H9 (cell line): ENCODE measurements around the gene C2orf92. TPM values are rescaled to one million over a fixed set of nuclear protein-coding genes. Genes with fewer than 3 reads are reported as not detected.

ENCODE experiments used
- DNase-seq: peaks from one replicate; pipeline ENCODE4 v3.0.0-alpha.2; 2017
- H2AFZ ChIP-seq: one replicate; pipeline ENCODE4 v1.6.1; 2013; ENCODE audit warnings: mild to moderate bottlenecking, low read length, control low read depth, moderate library complexity
- H2AK5ac ChIP-seq: 2 replicates; pipeline ENCODE4 v1.6.1; 2013; ENCODE audit warnings: low read length, control low read depth, mixed read lengths; ENCODE audit not compliant: insufficient read length
- H2BK120ac ChIP-seq: one replicate; pipeline ENCODE4 v1.6.1; 2013; ENCODE audit warnings: low read depth, mild to moderate bottlenecking, low read length, control low read depth, inconsistent platforms; ENCODE audit not compliant: poor library complexity, severe bottlenecking
- H2BK12ac ChIP-seq: 2 replicates; pipeline ENCODE4 v1.6.1; 2013; ENCODE audit warnings: low read length, control low read depth, mixed read lengths, low read depth; ENCODE audit not compliant: insufficient read length
- H2BK15ac ChIP-seq: 2 replicates; pipeline ENCODE4 v1.6.1; 2013; ENCODE audit warnings: low read depth, low read length, control low read depth
- H2BK20ac ChIP-seq: one replicate; pipeline ENCODE4 v1.6.1; 2013; ENCODE audit warnings: low read depth, mild to moderate bottlenecking, low read length, control low read depth, inconsistent platforms; ENCODE audit not compliant: poor library complexity, severe bottlenecking
- H2BK5ac ChIP-seq: 2 replicates; pipeline ENCODE4 v1.6.1; 2013; ENCODE audit warnings: low read length, control low read depth, mixed read lengths; ENCODE audit not compliant: insufficient read length
- H3K14ac ChIP-seq: 2 replicates; pipeline ENCODE4 v1.6.1; 2013; ENCODE audit warnings: low read length, control low read depth; ENCODE audit not compliant: insufficient read depth
- H3K18ac ChIP-seq: 2 replicates; pipeline ENCODE4 v1.6.1; 2013; ENCODE audit warnings: low read depth, mild to moderate bottlenecking, mixed read lengths, low read length, control low read depth; ENCODE audit not compliant: insufficient read length
- H3K23ac ChIP-seq: 2 replicates; pipeline ENCODE4 v1.6.1; 2013; ENCODE audit warnings: low read length, control low read depth, mixed read lengths, low read depth; ENCODE audit not compliant: insufficient read length
- H3K23me2 ChIP-seq: 2 replicates; pipeline ENCODE4 v1.6.1; 2013; ENCODE audit warnings: low read depth, mild to moderate bottlenecking, mixed read lengths, low read length, control low read depth; ENCODE audit not compliant: insufficient read length, poor library complexity, severe bottlenecking
- H3K27ac ChIP-seq: 2 replicates; pipeline ENCODE4 v1.5.1; 2013; ENCODE audit warnings: low read length, control low read depth, mixed read lengths, low read depth; ENCODE audit not compliant: insufficient read length
- H3K27me3 ChIP-seq: 2 replicates; pipeline ENCODE4 v1.6.1; 2013; ENCODE audit warnings: low read length, control low read depth, inconsistent platforms; ENCODE audit not compliant: insufficient read depth
- H3K4ac ChIP-seq: 2 replicates; pipeline ENCODE4 v1.6.1; 2013; ENCODE audit warnings: low read depth, mild to moderate bottlenecking, control low read depth, inconsistent platforms, low read length, moderate library complexity
- H3K4me1 ChIP-seq: 2 replicates; pipeline ENCODE4 v1.6.1; 2013; ENCODE audit warnings: low read length, control low read depth, inconsistent platforms; ENCODE audit not compliant: insufficient read depth
- H3K4me2 ChIP-seq: 2 replicates; pipeline ENCODE4 v1.6.1; 2013; ENCODE audit warnings: low read length, control low read depth, mixed read lengths; ENCODE audit not compliant: insufficient read length, insufficient read depth
- H3K56ac ChIP-seq: 2 replicates; pipeline ENCODE4 v1.6.1; 2013; ENCODE audit warnings: low read depth, mild to moderate bottlenecking, mixed read lengths, low read length, control low read depth; ENCODE audit not compliant: insufficient read length
- H3K79me1 ChIP-seq: 2 replicates; pipeline ENCODE4 v1.6.1; 2013; ENCODE audit warnings: low read depth, mild to moderate bottlenecking, moderate library complexity, low read length, control low read depth, inconsistent platforms; ENCODE audit not compliant: insufficient read depth, poor library complexity, severe bottlenecking
- H3K79me2 ChIP-seq: 2 replicates; pipeline ENCODE4 v1.6.1; 2013; ENCODE audit warnings: low read length, control low read depth, inconsistent platforms; ENCODE audit not compliant: insufficient read depth
- H3K9ac ChIP-seq: 2 replicates; pipeline ENCODE4 v1.6.1; 2013; ENCODE audit warnings: low read length, control low read depth, mixed read lengths; ENCODE audit not compliant: insufficient read length; ENCODE audit errors: extremely low read depth
- H3K9me3 ChIP-seq: one replicate; pipeline ENCODE4 v1.6.1; 2013; ENCODE audit warnings: low read depth, low read length, inconsistent platforms; ENCODE audit not compliant: control insufficient read depth
- H3T11ph ChIP-seq: one replicate; pipeline ENCODE4 v1.6.1; 2013; ENCODE audit warnings: mild to moderate bottlenecking, low read length, control low read depth, inconsistent platforms
- H4K20me1 ChIP-seq: one replicate; pipeline ENCODE4 v1.6.1; 2013; ENCODE audit not compliant: control insufficient read depth, insufficient read length, insufficient read depth
- H4K5ac ChIP-seq: 2 replicates; pipeline ENCODE4 v1.6.1; 2013; ENCODE audit warnings: low read depth, mild to moderate bottlenecking, mixed read lengths, low read length, control low read depth; ENCODE audit not compliant: insufficient read length
- H4K8ac ChIP-seq: replicated peaks from 2 replicates; pipeline ENCODE4 v1.6.1; 2013; ENCODE audit warnings: low read length, control low read depth, mixed read lengths, low read depth; ENCODE audit not compliant: insufficient read length
- H4K91ac ChIP-seq: 2 replicates; pipeline ENCODE4 v1.6.1; 2013; ENCODE audit warnings: low read depth, mild to moderate bottlenecking, moderate library complexity, mixed read lengths, low read length, control low read depth; ENCODE audit not compliant: insufficient read length
- H3K27ac Mint-ChIP-seq, 3 experiments: 2 replicates in 2 of 3; 3 replicates in 1 of 3; pipeline ENCODE4 v1.8.0; 2020 to 2021; ENCODE audit warnings: mixed read lengths in 3 of 3, mild to moderate bottlenecking in 1 of 3, moderate library complexity in 1 of 3
- H3K27me3 Mint-ChIP-seq: 2 replicates; pipeline ENCODE4 v1.8.0; 2021; ENCODE audit warnings: low read depth, mild to moderate bottlenecking, moderate library complexity, mixed read lengths
- H3K36me3 Mint-ChIP-seq, 3 experiments: 2 replicates in 2 of 3; 3 replicates in 1 of 3; pipeline ENCODE4 v1.8.0; 2020 to 2021; ENCODE audit warnings: low read depth in 3 of 3, mixed read lengths in 3 of 3; ENCODE audit not compliant: insufficient read depth in 1 of 3
- H3K4me1 Mint-ChIP-seq, 2 experiments: 2 replicates each; pipeline ENCODE4 v1.8.0; 2020; ENCODE audit warnings: mixed read lengths in 2 of 2
- H3K4me3 Mint-ChIP-seq, 2 experiments: 2 replicates in 1 of 2; 3 replicates in 1 of 2; pipeline ENCODE4 v1.8.0; 2020 to 2021; ENCODE audit warnings: mild to moderate bottlenecking in 2 of 2, mixed read lengths in 2 of 2, moderate library complexity in 1 of 2
- H3K9me3 Mint-ChIP-seq, 2 experiments: 2 replicates in 1 of 2; 3 replicates in 1 of 2; pipeline ENCODE4 v1.8.0; 2020; ENCODE audit warnings: mild to moderate bottlenecking in 2 of 2, mixed read lengths in 2 of 2, moderate library complexity in 1 of 2
- WGBS: extraction: QIAGEN DNeasy Blood & Tissue Kit; methylation state at CpG from one replicate; pipeline ENCODE4 v1.1.7; 2013; ENCODE audit warnings: missing lambda C conversion rate, low lambda C conversion rate, mixed read lengths; ENCODE audit not compliant: insufficient read length; ENCODE audit errors: extremely low coverage; 5-methylcytosine and 5-hydroxymethylcytosine counted together
- total RNA-seq: library from RNA; stranded (reverse); gene quantifications from 2 replicates; pipeline ENCODE4 v1.2.1, GENCODE V29; 2021
- TF ChIP-seq, protein P1 (sequence below): fragments of 200-600 bp; sonication (generic); conservative IDR thresholded peaks from 3 replicates; pipeline ENCODE4 v1.8.0; 2021; ENCODE audit warnings: antibody characterized with exemption, mild to moderate bottlenecking

C2orf92 gene
- total RNA-seq, 1 experiment from 2014 or later: 7.3 TPM

DNA sequence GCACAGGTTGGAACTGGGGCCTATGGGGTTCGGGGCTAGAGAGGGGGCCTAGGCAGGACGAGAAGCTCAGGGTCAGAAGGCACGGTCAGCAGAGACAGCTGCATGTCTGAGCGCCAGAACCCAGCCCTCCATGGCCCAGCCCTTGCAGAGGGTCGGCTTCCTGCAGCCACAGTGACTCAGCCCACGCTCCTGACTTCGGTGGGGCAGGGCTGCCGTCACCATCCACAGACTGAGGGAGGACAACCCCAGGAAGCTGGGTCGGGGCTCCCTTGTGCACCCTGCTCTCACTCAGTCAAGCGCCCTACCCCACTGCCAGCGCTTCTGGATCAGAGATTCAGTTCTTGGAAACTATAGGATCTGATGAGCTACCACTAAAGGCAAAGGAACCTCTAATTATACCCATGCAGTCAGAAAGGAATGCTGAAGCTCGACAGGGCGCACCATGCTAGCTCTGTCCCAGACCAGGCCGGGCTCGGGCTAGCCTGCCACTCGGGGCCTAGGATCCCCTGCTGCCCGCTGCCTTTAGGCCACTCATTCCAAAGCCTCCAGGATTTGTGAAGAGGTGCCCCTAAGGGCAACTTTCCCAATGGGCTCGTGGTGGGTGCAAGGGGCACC lies 8.6 kb upstream of the C2orf92 start:
- no peaks in the 10 kb centered on the region; the same call in 1 of the 2 replicates for H3K4me1 ChIP-seq
- H4K20me1 ChIP-seq: no peaks in the 10 kb centered on the region
- WGBS: no CpG with 5 or more reads among the region's 18 CpGs
- no peak overlapping the region for H2BK20ac ChIP-seq
- no peak overlapping the region for H3K18ac ChIP-seq
- H2BK12ac ChIP-seq: no peak overlapping the region
- TF ChIP-seq, protein P1, sequence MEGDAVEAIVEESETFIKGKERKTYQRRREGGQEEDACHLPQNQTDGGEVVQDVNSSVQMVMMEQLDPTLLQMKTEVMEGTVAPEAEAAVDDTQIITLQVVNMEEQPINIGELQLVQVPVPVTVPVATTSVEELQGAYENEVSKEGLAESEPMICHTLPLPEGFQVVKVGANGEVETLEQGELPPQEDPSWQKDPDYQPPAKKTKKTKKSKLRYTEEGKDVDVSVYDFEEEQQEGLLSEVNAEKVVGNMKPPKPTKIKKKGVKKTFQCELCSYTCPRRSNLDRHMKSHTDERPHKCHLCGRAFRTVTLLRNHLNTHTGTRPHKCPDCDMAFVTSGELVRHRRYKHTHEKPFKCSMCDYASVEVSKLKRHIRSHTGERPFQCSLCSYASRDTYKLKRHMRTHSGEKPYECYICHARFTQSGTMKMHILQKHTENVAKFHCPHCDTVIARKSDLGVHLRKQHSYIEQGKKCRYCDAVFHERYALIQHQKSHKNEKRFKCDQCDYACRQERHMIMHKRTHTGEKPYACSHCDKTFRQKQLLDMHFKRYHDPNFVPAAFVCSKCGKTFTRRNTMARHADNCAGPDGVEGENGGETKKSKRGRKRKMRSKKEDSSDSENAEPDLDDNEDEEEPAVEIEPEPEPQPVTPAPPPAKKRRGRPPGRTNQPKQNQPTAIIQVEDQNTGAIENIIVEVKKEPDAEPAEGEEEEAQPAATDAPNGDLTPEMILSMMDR: no peak
- H4K91ac ChIP-seq: no peak overlapping the region
- no peak overlapping the region for H3K56ac ChIP-seq
- no peak overlapping the region for H2BK120ac ChIP-seq
- H3T11ph ChIP-seq: no peak overlapping the region
- no peak overlapping the region for H3K14ac ChIP-seq
- Mint-ChIP-seq H3K27ac (no peak overlapping the region; a peak in 1 of 7 replicates), H3K4me3 (no peak overlapping the region), H3K27me3 (no peaks in the 10 kb centered on the region), H3K4me1 (peaks cover 18 to 19% of the 10 kb centered on the region in 2 experiments), H3K9me3 (no peaks in the 10 kb centered on the region; a peak in 1 of 5 replicates), H3K36me3 (peaks cover 20 to 39% (median 30%) of the 10 kb centered on the region in 3 experiments; a peak in 6 of 7 replicates)
- no peak overlapping the region for H2AK5ac ChIP-seq
- H3K27ac ChIP-seq: no peak overlapping the region
- H2AFZ ChIP-seq: no peak overlapping the region
- H3K4me2 ChIP-seq: no peak overlapping the region
- H3K9ac ChIP-seq: no peak overlapping the region
- H3K9me3 ChIP-seq: no peaks in the 10 kb centered on the region
- H3K4ac ChIP-seq: no peak overlapping the region
- H2BK15ac ChIP-seq: no peak overlapping the region
- H3K79me2 ChIP-seq: peaks cover 4% of the 10 kb centered on the region; the same call in 1 of the 2 replicates
- H3K27me3 ChIP-seq: no peaks in the 10 kb centered on the region
- H3K79me1 ChIP-seq: peaks cover 4% of the 10 kb centered on the region
- no peak for DNase-seq
- peaks cover 12% of the 10 kb centered on the region for H3K23me2 ChIP-seq
- no peak overlapping the region for H4K5ac ChIP-seq
- no peak overlapping the region for H2BK5ac ChIP-seq
- no peak overlapping the region for H3K23ac ChIP-seq
- H4K8ac ChIP-seq: no peak overlapping the region
